ENCODE data around the gene SNU13. TPM values are rescaled to one million over a fixed set of nuclear protein-coding genes. Genes with fewer than 3 reads are reported as not detected.

The SNU13 gene
- total and polyA plus RNA-seq, 2 of the 4 experiments (the other 2 are of a cell fraction): 122 to 185 TPM

DNA sequence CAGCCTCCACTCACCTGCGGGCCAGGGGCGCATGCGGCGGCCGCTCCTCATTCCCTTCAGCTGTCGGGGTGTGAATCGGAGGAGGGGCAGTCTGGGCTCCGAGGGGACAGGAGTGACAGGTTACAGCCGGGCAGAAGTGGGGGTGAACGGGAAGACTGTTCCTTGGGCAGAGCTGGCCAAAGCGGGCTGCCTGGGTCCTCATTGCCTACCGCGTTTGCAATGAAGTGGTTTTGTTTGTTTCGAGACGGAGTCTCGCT is 11.4 kb upstream of the SNU13 start:
- no peak overlapping the region for H4K5ac ChIP-seq (ENCODE audit: low read depth, low read length)
- ChIA-PET POLR2A (ENCODE audit: unreplicated experiment) (no interaction called here), CTCF (no interaction called here)
- no peak for ATAC-seq (ENCODE audit: low read depth)
- BruUV-seq (replicated peaks): no TSS peak
- no peak overlapping the region for H2BK20ac ChIP-seq (ENCODE audit: low read depth, low read length)
- H3K27me3 ChIP-seq (ENCODE audit: control insufficient read depth, insufficient read depth, low read length): no peaks in the 10 kb centered on the region; the same call in 1 of the 2 replicates
- no peak overlapping the region for H3K4me2 ChIP-seq (ENCODE audit: low read depth, low read length)
- dilution Hi-C loops (cut with HindIII; ENCODE audit: low sequenced_read_pairs, unreplicated experiment): no loop called here
- 0 out of 2 replicates have a peak, but pooled peaks cover 3% of the 10 kb centered on the region for H3K9me1 ChIP-seq (ENCODE audit: insufficient read depth, low read length)
- H2BK5ac ChIP-seq (ENCODE audit: low read depth, low read length, poor library complexity, severe bottlenecking): no peak overlapping the region
- H3K4ac ChIP-seq (ENCODE audit: low read depth, low read length): no peak overlapping the region
- 99% methylated on average over 12 of the region's 16 CpGs; no CpG with 5 or more reads in 1 of the 2 experiments for WGBS, 2 experiments (ENCODE audit: extremely low coverage in 2 of 2, insufficient read length in 1 of 2)
- no peaks in the 10 kb centered on the region for H3K9me3 ChIP-seq (ENCODE audit: control insufficient read depth, insufficient read depth, low read length)
- intact Hi-C loops (cut with micrococcal nuclease): no loop called here
- no peak overlapping the region for H3K14ac ChIP-seq (replicated peaks; ENCODE audit: low read depth, low read length)
- H2BK120ac ChIP-seq (ENCODE audit: low read depth, low read length): no peak overlapping the region
- no peak overlapping the region for H2AFZ ChIP-seq (replicated peaks; ENCODE audit: low read length, poor library complexity)
- no peak overlapping the region for H3K18ac ChIP-seq (ENCODE audit: low read depth, low read length)
- TF ChIP-seq RAD21 (IDR thresholded peaks at IDR 0.05; ENCODE audit: low read length) (no peak), MXI1 (IDR thresholded peaks at IDR 0.05; ENCODE audit: borderline replicate concordance, low read depth, low read length) (no peak), CHD1 (IDR thresholded peaks at IDR 0.05; ENCODE audit: low read depth, low read length) (no peak), MAZ (IDR thresholded peaks at IDR 0.05; ENCODE audit: borderline replicate concordance, low read depth, low read length) (no peak), CEBPB (IDR thresholded peaks at IDR 0.05; ENCODE audit: low read depth, low read length) (no peak), RCOR1 (IDR thresholded peaks at IDR 0.05; ENCODE audit: insufficient replicate concordance, low read length) (no peak), FOS (IDR thresholded peaks at IDR 0.05; ENCODE audit: low read depth, low read length) (no peak), POLR2A (IDR thresholded peaks at IDR 0.05; ENCODE audit: low read depth, low read length) (no peak), BHLHE40 (IDR thresholded peaks at IDR 0.05; ENCODE audit: low read depth, low read length) (no peak), SMC3 (IDR thresholded peaks at IDR 0.05; ENCODE audit: low read depth, low read length) (no peak), NFE2L2 (IDR thresholded peaks at IDR 0.05; ENCODE audit: low read depth, low read length) (no peak), MAFK (IDR thresholded peaks at IDR 0.05; ENCODE audit: low read depth, low read length) (no peak), RFX5 (IDR thresholded peaks at IDR 0.05; ENCODE audit: low read depth, low read length) (no peak)
- TF ChIP-seq, protein P1, sequence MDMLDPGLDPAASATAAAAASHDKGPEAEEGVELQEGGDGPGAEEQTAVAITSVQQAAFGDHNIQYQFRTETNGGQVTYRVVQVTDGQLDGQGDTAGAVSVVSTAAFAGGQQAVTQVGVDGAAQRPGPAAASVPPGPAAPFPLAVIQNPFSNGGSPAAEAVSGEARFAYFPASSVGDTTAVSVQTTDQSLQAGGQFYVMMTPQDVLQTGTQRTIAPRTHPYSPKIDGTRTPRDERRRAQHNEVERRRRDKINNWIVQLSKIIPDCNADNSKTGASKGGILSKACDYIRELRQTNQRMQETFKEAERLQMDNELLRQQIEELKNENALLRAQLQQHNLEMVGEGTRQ (IDR thresholded peaks at IDR 0.05; ENCODE audit: low read depth, low read length): no peak
- TF ChIP-seq, protein P2, sequence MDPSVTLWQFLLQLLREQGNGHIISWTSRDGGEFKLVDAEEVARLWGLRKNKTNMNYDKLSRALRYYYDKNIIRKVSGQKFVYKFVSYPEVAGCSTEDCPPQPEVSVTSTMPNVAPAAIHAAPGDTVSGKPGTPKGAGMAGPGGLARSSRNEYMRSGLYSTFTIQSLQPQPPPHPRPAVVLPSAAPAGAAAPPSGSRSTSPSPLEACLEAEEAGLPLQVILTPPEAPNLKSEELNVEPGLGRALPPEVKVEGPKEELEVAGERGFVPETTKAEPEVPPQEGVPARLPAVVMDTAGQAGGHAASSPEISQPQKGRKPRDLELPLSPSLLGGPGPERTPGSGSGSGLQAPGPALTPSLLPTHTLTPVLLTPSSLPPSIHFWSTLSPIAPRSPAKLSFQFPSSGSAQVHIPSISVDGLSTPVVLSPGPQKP (IDR thresholded peaks at IDR 0.05; ENCODE audit: borderline replicate concordance, low read depth, low read length): no peak
- TF ChIP-seq, protein P3, sequence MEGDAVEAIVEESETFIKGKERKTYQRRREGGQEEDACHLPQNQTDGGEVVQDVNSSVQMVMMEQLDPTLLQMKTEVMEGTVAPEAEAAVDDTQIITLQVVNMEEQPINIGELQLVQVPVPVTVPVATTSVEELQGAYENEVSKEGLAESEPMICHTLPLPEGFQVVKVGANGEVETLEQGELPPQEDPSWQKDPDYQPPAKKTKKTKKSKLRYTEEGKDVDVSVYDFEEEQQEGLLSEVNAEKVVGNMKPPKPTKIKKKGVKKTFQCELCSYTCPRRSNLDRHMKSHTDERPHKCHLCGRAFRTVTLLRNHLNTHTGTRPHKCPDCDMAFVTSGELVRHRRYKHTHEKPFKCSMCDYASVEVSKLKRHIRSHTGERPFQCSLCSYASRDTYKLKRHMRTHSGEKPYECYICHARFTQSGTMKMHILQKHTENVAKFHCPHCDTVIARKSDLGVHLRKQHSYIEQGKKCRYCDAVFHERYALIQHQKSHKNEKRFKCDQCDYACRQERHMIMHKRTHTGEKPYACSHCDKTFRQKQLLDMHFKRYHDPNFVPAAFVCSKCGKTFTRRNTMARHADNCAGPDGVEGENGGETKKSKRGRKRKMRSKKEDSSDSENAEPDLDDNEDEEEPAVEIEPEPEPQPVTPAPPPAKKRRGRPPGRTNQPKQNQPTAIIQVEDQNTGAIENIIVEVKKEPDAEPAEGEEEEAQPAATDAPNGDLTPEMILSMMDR (conservative IDR thresholded peaks at IDR 0.05; ENCODE audit: low read depth, low read length): no peak
- no peak overlapping the region for H2AK5ac ChIP-seq (ENCODE audit: low read depth, low read length)
- no peak overlapping the region for H3K27ac ChIP-seq (ENCODE audit: insufficient read depth, low read length)
- H2AK9ac ChIP-seq (replicated peaks; ENCODE audit: low read depth, low read length, poor library complexity): no peak overlapping the region
- no peaks in the 10 kb centered on the region for H4K20me1 ChIP-seq (ENCODE audit: insufficient read depth, low read length)
- no peak overlapping the region for H4K8ac ChIP-seq (ENCODE audit: low read depth in 2 of 2, low read length in 2 of 2)
- no peaks in the 10 kb centered on the region for H3K79me1 ChIP-seq (ENCODE audit: low read depth in 1 of 2, low read length in 2 of 2)
- H3K9ac ChIP-seq (ENCODE audit: low read depth, low read length): no peak overlapping the region
- H3K36me3 ChIP-seq (ENCODE audit: control insufficient read depth, insufficient read depth, low read length): no peaks in the 10 kb centered on the region
- in situ Hi-C loops (cut with MboI; ENCODE audit: low sequenced_read_pairs): no loop called here
- peaks cover 6% of the 10 kb centered on the region for H3K4me1 ChIP-seq (ENCODE audit: control insufficient read depth, insufficient read depth, low read length)
- H3K23ac ChIP-seq (ENCODE audit: low read depth, low read length): no peak overlapping the region
- H3K4me3 ChIP-seq (ENCODE audit: insufficient read depth, low read depth, low read length): no peak overlapping the region
- no peak overlapping the region for H3K56ac ChIP-seq (ENCODE audit: extremely low read depth, insufficient read depth, low read length)
- H4K91ac ChIP-seq (ENCODE audit: insufficient read depth, low read depth, low read length): no peak overlapping the region
- DNase-seq: no peak
- no peak overlapping the region for H2BK15ac ChIP-seq (ENCODE audit: low read depth, low read length)

Measured in IMR-90 (cell line).